Measurements from ENCODE around the gene SCN4B.

The SCN4B gene

GRCh38 chr11:118095493-118095892 lies 57.1 kb downstream of the SCN4B start:
- no peak for DNase-seq

GRCh38 chr11:118092907-118093571 lies 59.6 kb downstream of the SCN4B start:
- no peak for DNase-seq

GRCh38 chr11:118091690-118092089 lies 60.9 kb downstream of the SCN4B start:
- no peak for DNase-seq

- DNase-seq: no peak
Observed at GRCh38 chr11:118090545-118091162, 62.0 kb downstream of the SCN4B start.

- DNase-seq: no peak
Observed at GRCh38 chr11:118088531-118088930, 64.1 kb downstream of the SCN4B start.

- DNase-seq: no peak
Observed at GRCh38 chr11:118087931-118088330, 64.7 kb downstream of the SCN4B start.

- DNase-seq: no peak
Observed at GRCh38 chr11:118086913-118087768, 65.5 kb downstream of the SCN4B start, which contains the start of gene SMIM35. Gene SMIM35, minus strand, starts transcription at chr11:118086963. Its CDS starts 206 bp downstream, at chr11:118086757.

- no peak for DNase-seq
Observed at GRCh38 chr11:118084656-118085055, 68.0 kb downstream of the SCN4B start.

- no peak for DNase-seq
Observed at GRCh38 chr11:118084247-118084646, 68.4 kb downstream of the SCN4B start.
